Endothelial cell of umbilical vein (primary cell): Measurements from ENCODE around the gene DZIP3.

Experiments used
- CTCF ChIP-seq, 2 donors: IDR thresholded peaks; 1 replicate in 1 of 2; 2 replicates in 1 of 2; pipeline ENCODE4 v1.5.1; 2011; ENCODE audit warnings: low read length in 2 of 2, mild to moderate bottlenecking in 2 of 2, moderate library complexity in 2 of 2, control low read depth in 1 of 2, inconsistent platforms in 1 of 2, low read depth in 1 of 2; ENCODE audit not compliant: insufficient read depth in 1 of 2; ENCODE audit errors: extremely low read depth in 1 of 2
- POLR2A ChIP-seq: IDR thresholded peaks from 2 replicates; pipeline ENCODE4 v1.6.1; 2012; ENCODE audit warnings: low read depth, mild to moderate bottlenecking, control low read depth, low read length
- POLR2AphosphoS5 ChIP-seq: IDR thresholded peaks from 2 replicates; pipeline ENCODE4 v1.6.1; 2012; ENCODE audit warnings: low read depth, mild to moderate bottlenecking, control low read depth, low read length, moderate library complexity; ENCODE audit not compliant: insufficient read depth

- no peak for TF ChIP-seq CTCF (IDR thresholded peaks at IDR 0.05; ENCODE audit: extremely low read depth in 1 of 2, insufficient read depth in 1 of 2, low read depth in 1 of 2, low read length in 2 of 2)
- no peak for TF ChIP-seq POLR2A
- no peak for TF ChIP-seq POLR2AphosphoS5
Measured at GRCh38 chr3:108554913-108555571, 34.5 kb upstream of the DZIP3 start.
